ENCODE measurements around the gene BLOC1S4. TPM values are rescaled to one million over a fixed set of nuclear protein-coding genes. Genes with fewer than 3 reads are reported as not detected.

The BLOC1S4 gene
- total and polyA plus RNA-seq, 2 donors (not counting 1 experiment from before 2014, with no cell fraction given), result 26.3 to 35.5 TPM

DNA sequence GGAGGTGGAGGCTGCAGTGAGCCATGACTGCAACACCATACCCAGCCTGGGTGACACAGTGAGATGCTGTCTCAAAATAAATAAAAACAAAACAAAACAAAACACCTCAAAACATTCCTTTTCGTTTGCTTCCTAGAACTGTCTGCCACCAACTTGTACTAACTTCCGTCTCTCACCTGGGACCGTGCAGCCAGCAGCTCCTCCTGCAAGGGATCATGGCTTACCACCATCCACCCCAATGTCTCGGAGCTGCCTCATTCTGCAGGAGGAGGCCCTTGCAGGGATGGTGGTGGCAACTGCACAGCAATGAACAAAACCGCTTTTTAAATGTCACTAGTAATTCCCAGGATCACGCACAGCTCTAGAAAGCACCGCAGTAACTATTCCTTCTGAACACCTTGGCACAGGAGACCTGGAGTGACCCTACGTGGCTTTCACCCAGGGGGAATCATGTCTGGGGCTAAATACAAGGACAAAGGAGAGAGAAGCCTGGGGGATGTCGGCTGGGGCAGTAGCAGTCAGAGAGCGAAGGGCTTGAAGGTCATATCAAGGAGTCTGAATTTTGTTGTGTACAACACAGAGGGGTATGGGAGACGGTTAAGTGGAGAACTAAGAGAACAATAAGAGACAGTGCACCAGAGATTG, 49.1 kb downstream of the BLOC1S4 start:
- no peak overlapping the region for H2AFZ ChIP-seq (ENCODE audit: insufficient read depth, low read depth, low read length, poor library complexity, severe bottlenecking)
- Mint-ChIP-seq H3K4me1 (peaks cover 2% of the 10 kb centered on the region), H3K27me3 (peaks cover 42% of the 10 kb centered on the region), H3K9me3 (ENCODE audit: insufficient read depth) (no peaks in the 10 kb centered on the region), H3K4me3 (no peak overlapping the region), H3K27ac (no peak overlapping the region)
- H3K79me2 ChIP-seq (ENCODE audit: control insufficient read depth, insufficient read depth, low read length), result no peaks in the 10 kb centered on the region
- no peaks in the 10 kb centered on the region for H4K20me1 ChIP-seq (ENCODE audit: control insufficient read depth, insufficient read depth, low read length, poor library complexity, severe bottlenecking)
- intact Hi-C loops (cut with micrococcal nuclease), result no loop called here
- no peaks in the 10 kb centered on the region for H3K36me3 ChIP-seq (replicated peaks in 1 of 2; ENCODE audit: control extremely low read depth in 1 of 2, control insufficient read depth in 1 of 2, extremely low read depth in 1 of 2, insufficient read depth in 2 of 2, low read length in 1 of 2)
- 88% methylated on average over 9 of the region's 11 CpGs for WGBS (ENCODE audit: insufficient coverage)
- peaks cover 0 to 10% (median 2%) of the 10 kb centered on the region in 4 experiments for H3K27me3 ChIP-seq (replicated peaks in 1 of 4; ENCODE audit: control extremely low read depth in 1 of 4, control insufficient read depth in 3 of 4, insufficient read depth in 4 of 4, low read length in 3 of 4)
- TF ChIP-seq, protein P1, sequence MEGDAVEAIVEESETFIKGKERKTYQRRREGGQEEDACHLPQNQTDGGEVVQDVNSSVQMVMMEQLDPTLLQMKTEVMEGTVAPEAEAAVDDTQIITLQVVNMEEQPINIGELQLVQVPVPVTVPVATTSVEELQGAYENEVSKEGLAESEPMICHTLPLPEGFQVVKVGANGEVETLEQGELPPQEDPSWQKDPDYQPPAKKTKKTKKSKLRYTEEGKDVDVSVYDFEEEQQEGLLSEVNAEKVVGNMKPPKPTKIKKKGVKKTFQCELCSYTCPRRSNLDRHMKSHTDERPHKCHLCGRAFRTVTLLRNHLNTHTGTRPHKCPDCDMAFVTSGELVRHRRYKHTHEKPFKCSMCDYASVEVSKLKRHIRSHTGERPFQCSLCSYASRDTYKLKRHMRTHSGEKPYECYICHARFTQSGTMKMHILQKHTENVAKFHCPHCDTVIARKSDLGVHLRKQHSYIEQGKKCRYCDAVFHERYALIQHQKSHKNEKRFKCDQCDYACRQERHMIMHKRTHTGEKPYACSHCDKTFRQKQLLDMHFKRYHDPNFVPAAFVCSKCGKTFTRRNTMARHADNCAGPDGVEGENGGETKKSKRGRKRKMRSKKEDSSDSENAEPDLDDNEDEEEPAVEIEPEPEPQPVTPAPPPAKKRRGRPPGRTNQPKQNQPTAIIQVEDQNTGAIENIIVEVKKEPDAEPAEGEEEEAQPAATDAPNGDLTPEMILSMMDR (IDR thresholded peaks at IDR 0.05), result no peak
- no peak for TF ChIP-seq EZH2 (IDR thresholded peaks at IDR 0.05; ENCODE audit: borderline replicate concordance, insufficient read depth, low read depth, low read length, poor library complexity, severe bottlenecking)
- no peak overlapping the region for H3K9ac ChIP-seq (ENCODE audit: low read length)
- H3K9me3 ChIP-seq (ENCODE audit: control extremely low read depth in 1 of 3, control insufficient read depth in 2 of 3, insufficient read depth in 1 of 3, low read length in 2 of 3), result no peaks in the 10 kb centered on the region
- H3K27ac ChIP-seq (ENCODE audit: low read length in 2 of 2), result no peak overlapping the region
- peaks cover 0 to 9% of the 10 kb centered on the region in 2 donors for H3K4me1 ChIP-seq (ENCODE audit: control insufficient read depth in 2 of 2, insufficient read depth in 2 of 2, low read length in 2 of 2)
- no peak overlapping the region for H3K4me2 ChIP-seq (replicated peaks; ENCODE audit: low read depth, low read length, poor library complexity, severe bottlenecking)
- ATAC-seq (ENCODE audit: low read depth), result no peak
- POLR2A ChIA-PET, result interaction anchor here (0.7 kb wide), 1 partner anchor 1639 kb away, joined by 4 read pairs; no protein-coding TSS in a partner anchor
- CTCF ChIA-PET, result no interaction called here
- no peak overlapping the region for H3K4me3 ChIP-seq (ENCODE audit: control extremely low read depth in 1 of 5, extremely low read depth in 1 of 5, insufficient read depth in 1 of 5, low read depth in 2 of 5, low read length in 4 of 5)
- DNase-seq, result no peak

DNA sequence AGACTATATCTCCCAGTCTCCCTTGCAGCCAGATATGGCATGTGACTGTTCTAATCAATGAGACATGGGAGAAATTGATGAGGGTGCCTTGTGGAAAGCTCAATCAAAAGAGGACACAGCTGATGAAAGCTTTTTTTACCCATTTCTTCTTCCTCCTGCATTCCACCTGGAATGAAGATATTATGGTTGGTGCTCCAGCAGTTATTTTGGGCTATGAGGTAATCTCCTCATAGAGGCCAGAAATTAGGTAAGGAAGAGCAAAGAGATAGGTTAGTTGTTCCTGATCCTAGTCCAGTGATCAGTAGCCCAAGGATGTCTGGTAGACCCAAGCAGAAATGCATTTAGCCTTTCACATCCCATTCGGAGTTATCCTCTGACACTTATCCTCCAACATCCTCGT, 49.7 kb downstream of the BLOC1S4 start:
- no peaks in the 10 kb centered on the region for H3K79me2 ChIP-seq (ENCODE audit: control insufficient read depth, insufficient read depth, low read length)
- no peaks in the 10 kb centered on the region for H4K20me1 ChIP-seq (ENCODE audit: control insufficient read depth, insufficient read depth, low read length, poor library complexity, severe bottlenecking)
- TF ChIP-seq EZH2 (IDR thresholded peaks at IDR 0.05; ENCODE audit: borderline replicate concordance, insufficient read depth, low read depth, low read length, poor library complexity, severe bottlenecking), result no peak
- TF ChIP-seq, protein P1 (IDR thresholded peaks at IDR 0.05), result no peak
- Mint-ChIP-seq H3K27ac (no peak overlapping the region), H3K4me3 (no peak overlapping the region), H3K4me1 (peaks cover 2% of the 10 kb centered on the region), H3K27me3 (peaks cover 43% of the 10 kb centered on the region), H3K9me3 (ENCODE audit: insufficient read depth) (no peaks in the 10 kb centered on the region)
- peaks cover 0 to 9% of the 10 kb centered on the region in 2 donors for H3K4me1 ChIP-seq (ENCODE audit: control insufficient read depth in 2 of 2, insufficient read depth in 2 of 2, low read length in 2 of 2)
- ATAC-seq (ENCODE audit: low read depth), result no peak
- no peak overlapping the region for H3K27ac ChIP-seq (ENCODE audit: low read length in 2 of 2)
- no peak overlapping the region for H3K9ac ChIP-seq (ENCODE audit: low read length)
- H3K4me2 ChIP-seq (replicated peaks; ENCODE audit: low read depth, low read length, poor library complexity, severe bottlenecking), result no peak overlapping the region
- no peak overlapping the region for H3K4me3 ChIP-seq (ENCODE audit: control extremely low read depth in 1 of 5, extremely low read depth in 1 of 5, insufficient read depth in 1 of 5, low read depth in 2 of 5, low read length in 4 of 5)
- H3K36me3 ChIP-seq (replicated peaks in 1 of 2; ENCODE audit: control extremely low read depth in 1 of 2, control insufficient read depth in 1 of 2, extremely low read depth in 1 of 2, insufficient read depth in 2 of 2, low read length in 1 of 2), result no peaks in the 10 kb centered on the region
- intact Hi-C loops (cut with micrococcal nuclease), result no loop called here
- POLR2A ChIA-PET, result no interaction called here
- DNase-seq, result no peak
- H3K27me3 ChIP-seq (replicated peaks in 1 of 4; ENCODE audit: control extremely low read depth in 1 of 4, control insufficient read depth in 3 of 4, insufficient read depth in 4 of 4, low read length in 3 of 4), result peaks cover 0 to 10% (median 2%) of the 10 kb centered on the region in 4 experiments
- CTCF ChIA-PET, result no interaction called here
- H3K9me3 ChIP-seq (ENCODE audit: control extremely low read depth in 1 of 3, control insufficient read depth in 2 of 3, insufficient read depth in 1 of 3, low read length in 2 of 3), result no peaks in the 10 kb centered on the region
- H2AFZ ChIP-seq (ENCODE audit: insufficient read depth, low read depth, low read length, poor library complexity, severe bottlenecking), result no peak overlapping the region
- WGBS (ENCODE audit: insufficient coverage), result 82% methylated on average over 2 of the region's 2 CpGs
